Liver (tissue), 3 donors: ENCODE measurements around the gene EGF.

Experiments
- ATF3 ChIP-seq: IDR thresholded peaks from 2 replicates; pipeline ENCODE4 v1.6.1; 2016; ENCODE audit warnings: antibody characterized with exemption
- CTCF ChIP-seq: fragments of 150-350 bp; IDR thresholded peaks from 2 replicates; pipeline ENCODE4 v1.5.1; 2017; ENCODE audit warnings: improper control_type of control experiment, low read depth, low read length; ENCODE audit not compliant: missing input control
- FOXA1 ChIP-seq: IDR thresholded peaks from 2 replicates; pipeline ENCODE4 v1.6.1; 2016; ENCODE audit warnings: antibody characterized with exemption
- GABPA ChIP-seq, 2 donors: IDR thresholded peaks in 1 of 2; conservative IDR thresholded peaks in 1 of 2; 2 replicates each; pipeline ENCODE4 v1.6.1; 2016; ENCODE audit warnings: antibody characterized with exemption in 2 of 2, mild to moderate bottlenecking in 1 of 2, moderate library complexity in 1 of 2
- JUND ChIP-seq, 2 donors: IDR thresholded peaks; 2 replicates each; pipeline ENCODE4 v1.6.1; 2016; ENCODE audit warnings: antibody characterized with exemption in 2 of 2
- RAD21 ChIP-seq, 2 donors: IDR thresholded peaks; 2 replicates each; pipeline ENCODE4 v1.6.1; 2016; ENCODE audit warnings: antibody characterized with exemption in 2 of 2, mild to moderate bottlenecking in 2 of 2
- TAF1 ChIP-seq: conservative IDR thresholded peaks from 2 replicates; pipeline ENCODE4 v1.6.1; 2016; ENCODE audit warnings: antibody characterized with exemption, mild to moderate bottlenecking
- donor health status: healthy.
- donor health status: healthy.

GRCh38 chr4:110007217-110007616 is 94.5 kb downstream of the EGF start:
- TF ChIP-seq TAF1 (no peak), CTCF (no peak), FOXA1 (no peak), RAD21 (IDR thresholded peaks at IDR 0.05) (peak; percentile 42 to 59), ATF3 (no peak), JUND (IDR thresholded peaks at IDR 0.05) (peak; percentile 75 to 82), GABPA (IDR thresholded peaks at IDR 0.05 in 1 of 2, conservative IDR thresholded peaks at IDR 0.05 in 1 of 2) (no peak)
